Activated CD8-positive, alpha-beta T cell treated with anti-CD3 and anti-CD28 coated beads, Interleukin-2, amount 10 ng/mL, durations not matched to agents 7 days and 5 days (primary cell): ENCODE data around the gene MGMT. TPM values are rescaled to one million over a fixed set of nuclear protein-coding genes. Genes with fewer than 3 reads are reported as not detected.

ENCODE experiments used
- ATAC-seq: fragments of 150-1000 bp; cut with Tn5 transposase; one replicate; pipeline ENCODE4 v1.10.0; 2021; ENCODE audit warnings: moderate library complexity
- CTCF ChIA-PET: fragments of 350-600 bp; sonication (Branson Sonifier 250); formaldehyde crosslinking; loops from one replicate; lab custom pipeline; 2021; ENCODE audit warnings: antibody characterized with exemption; lab: Charles Lee
- POLR2A ChIA-PET: fragments of 350-600 bp; sonication (Branson Sonifier 250); formaldehyde crosslinking; loops from one replicate; lab custom pipeline; 2021; ENCODE audit warnings: antibody characterized with exemption; lab: Charles Lee
- DNase-seq: peaks from one replicate; pipeline ENCODE4 v3.0.0-alpha.2; 2020
- H3K27ac Mint-ChIP-seq: one replicate; pipeline ENCODE4 v1.8.0; 2021; ENCODE audit warnings: mild to moderate bottlenecking, mixed read lengths
- H3K27me3 Mint-ChIP-seq: one replicate; pipeline ENCODE4 v1.8.0; 2021; ENCODE audit warnings: low read depth, mixed read lengths
- H3K36me3 Mint-ChIP-seq: one replicate; pipeline ENCODE4 v1.8.0; 2021; ENCODE audit warnings: low read depth, mixed read lengths
- H3K4me1 Mint-ChIP-seq: one replicate; pipeline ENCODE4 v1.8.0; 2021; ENCODE audit warnings: low read depth, mixed read lengths
- H3K4me3 Mint-ChIP-seq: one replicate; pipeline ENCODE4 v1.8.0; 2021; ENCODE audit warnings: mild to moderate bottlenecking, mixed read lengths
- H3K9me3 Mint-ChIP-seq: one replicate; pipeline ENCODE4 v1.8.0; 2022; ENCODE audit warnings: mixed read lengths; ENCODE audit not compliant: insufficient read depth
- total RNA-seq, 2 experiments: library from RNA; stranded (reverse); gene quantifications; one replicate each; pipeline ENCODE4 v1.2.3, GENCODE V29; 2021

Gene MGMT
- total RNA-seq, 2 experiments from 2014 or later = 16.7 to 17.3 TPM

DNA sequence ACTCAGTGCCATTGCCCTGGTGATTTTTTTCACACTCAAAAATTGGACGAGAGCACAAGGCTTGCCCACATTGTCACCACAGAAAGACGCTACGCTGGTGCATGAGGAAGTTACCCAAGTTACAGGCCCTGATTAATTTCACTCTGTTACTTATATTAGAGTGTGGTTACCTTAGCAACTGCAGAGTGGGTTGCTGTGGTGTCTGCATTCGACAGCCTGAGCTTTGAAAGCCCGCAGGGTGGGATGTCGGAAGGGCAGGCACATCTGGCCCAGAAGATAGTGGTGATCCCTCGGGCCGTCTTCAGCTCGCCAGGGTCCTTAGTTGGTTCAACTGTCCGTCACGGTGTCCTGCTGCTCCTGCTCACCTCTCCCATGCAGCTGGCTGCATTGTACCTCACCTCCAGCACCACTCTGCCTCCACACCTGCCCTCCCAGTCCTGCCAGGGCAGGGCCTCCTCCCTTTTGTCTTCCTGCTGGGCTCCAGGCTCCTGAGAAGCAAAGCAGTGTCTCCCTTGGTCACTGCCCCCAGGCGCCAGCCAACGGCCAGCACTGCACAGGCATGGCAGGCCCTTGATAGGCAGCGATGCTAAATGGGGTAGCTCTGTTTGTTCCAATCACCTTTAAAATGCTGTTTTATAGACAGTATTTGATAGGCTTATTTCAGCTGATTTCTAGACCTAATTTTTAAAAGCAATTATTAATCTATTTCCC, 329.8 kb downstream of the MGMT start:
- Mint-ChIP-seq H3K27me3 (no peaks in the 10 kb centered on the region), H3K36me3 (peaks cover 2% of the 10 kb centered on the region), H3K27ac (no peak overlapping the region), H3K4me3 (no peak overlapping the region), H3K9me3 (peaks cover 29% of the 10 kb centered on the region), H3K4me1 (no peaks in the 10 kb centered on the region)
- no peak for ATAC-seq
- DNase-seq = no peak
- ChIA-PET CTCF (no interaction called here), POLR2A (no interaction called here)

DNA sequence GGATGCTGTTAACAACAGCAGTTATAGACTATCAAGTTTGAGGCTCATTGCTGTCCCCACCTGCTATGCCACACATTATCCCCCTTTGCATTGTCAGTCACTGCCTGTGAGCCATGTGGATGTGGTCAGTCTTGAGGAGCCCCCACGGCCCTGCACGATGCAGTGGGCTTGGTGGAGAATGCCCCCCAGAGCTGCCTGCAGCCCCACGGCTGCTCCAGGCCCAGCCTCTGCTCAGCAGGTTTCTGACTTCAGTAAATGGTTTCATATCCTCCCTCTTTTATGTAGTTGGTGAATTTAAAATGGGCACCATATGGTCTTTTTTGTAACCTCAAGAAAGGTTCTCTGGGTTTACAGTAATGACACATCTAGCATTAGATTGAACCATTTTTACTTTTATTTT, 332.9 kb downstream of the MGMT start:
- H3K27ac Mint-ChIP-seq = no peak overlapping the region
- peaks cover 2% of the 10 kb centered on the region for H3K36me3 Mint-ChIP-seq
- POLR2A ChIA-PET = no interaction called here
- DNase-seq = no peak
- no peak overlapping the region for H3K4me3 Mint-ChIP-seq
- no peak for ATAC-seq
- H3K9me3 Mint-ChIP-seq = peaks cover 28% of the 10 kb centered on the region
- no peaks in the 10 kb centered on the region for H3K27me3 Mint-ChIP-seq
- H3K4me1 Mint-ChIP-seq = no peaks in the 10 kb centered on the region
- CTCF ChIA-PET = no interaction called here

GRCh38 chr10:129800796-129801340, 333.8 kb downstream of the MGMT start:
- no peak for DNase-seq

GRCh38 chr10:129807211-129807610, 340.2 kb downstream of the MGMT start:
- no peak for ATAC-seq
- Mint-ChIP-seq H3K27me3 (no peaks in the 10 kb centered on the region), H3K4me3 (no peak overlapping the region), H3K9me3 (peaks cover 9% of the 10 kb centered on the region), H3K27ac (no peak overlapping the region), H3K36me3 (no peaks in the 10 kb centered on the region), H3K4me1 (no peaks in the 10 kb centered on the region)
- ChIA-PET CTCF (no interaction called here), POLR2A (no interaction called here)
- no peak for DNase-seq

More at GRCh38 chr10:129800796-129801340, 333.8 kb downstream of the MGMT start:
- Mint-ChIP-seq H3K27ac (no peak overlapping the region), H3K9me3 (peaks cover 19% of the 10 kb centered on the region), H3K4me3 (no peak overlapping the region), H3K36me3 (no peaks in the 10 kb centered on the region), H3K27me3 (no peaks in the 10 kb centered on the region), H3K4me1 (no peaks in the 10 kb centered on the region)
- no peak for ATAC-seq
- ChIA-PET POLR2A (no interaction called here), CTCF (no interaction called here)

DNA sequence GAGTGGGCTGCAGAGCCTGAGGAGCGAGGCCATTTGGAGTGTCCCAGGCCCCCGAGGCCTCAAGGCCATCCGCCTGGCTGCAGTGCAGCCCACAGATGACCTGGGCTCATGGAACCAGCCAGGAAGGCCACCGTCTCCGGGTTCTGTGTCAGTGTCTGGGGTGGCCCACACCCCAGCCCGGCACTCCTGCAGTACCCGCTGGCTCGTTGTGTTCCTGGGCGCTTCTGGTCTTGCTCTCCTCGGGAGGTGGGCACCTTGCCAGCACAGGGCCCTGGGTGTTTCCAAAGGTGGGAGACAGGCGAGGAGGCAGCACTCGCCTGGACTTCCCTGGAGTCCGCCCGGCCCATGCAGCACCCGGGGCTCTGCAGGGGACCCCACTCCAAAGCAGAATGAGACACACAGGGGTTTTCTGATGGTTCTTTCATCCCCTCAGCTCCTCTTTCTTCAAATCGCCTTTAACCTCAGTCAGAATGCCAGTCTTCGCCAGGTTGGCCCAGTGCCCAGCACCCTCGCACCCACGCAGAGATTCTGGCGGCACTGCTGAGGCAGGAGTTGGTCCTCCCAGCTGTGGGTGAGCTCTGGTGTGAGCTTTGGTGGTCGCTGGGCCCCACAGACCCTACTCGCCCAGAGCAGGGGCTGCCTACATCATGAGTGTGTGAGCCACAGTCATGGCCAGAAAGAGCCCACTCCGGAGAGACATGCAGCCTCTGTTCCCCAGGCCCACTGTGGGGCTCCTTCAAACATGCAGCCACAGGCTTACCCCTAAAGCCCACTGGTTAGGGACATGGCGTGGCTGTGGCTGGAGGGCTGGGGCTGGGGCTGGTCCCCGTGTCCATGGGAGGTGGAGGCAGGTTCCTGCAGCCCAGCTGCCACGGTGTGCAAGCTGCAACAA, 341.3 kb downstream of the MGMT start:
- Mint-ChIP-seq H3K27me3 (no peaks in the 10 kb centered on the region), H3K27ac (no peak overlapping the region), H3K4me1 (no peaks in the 10 kb centered on the region), H3K36me3 (no peaks in the 10 kb centered on the region), H3K9me3 (peaks cover 9% of the 10 kb centered on the region), H3K4me3 (no peak overlapping the region)
- CTCF ChIA-PET = no interaction called here
- ATAC-seq (no peak), DNase-seq (no peak)
- POLR2A ChIA-PET = no interaction called here

DNA sequence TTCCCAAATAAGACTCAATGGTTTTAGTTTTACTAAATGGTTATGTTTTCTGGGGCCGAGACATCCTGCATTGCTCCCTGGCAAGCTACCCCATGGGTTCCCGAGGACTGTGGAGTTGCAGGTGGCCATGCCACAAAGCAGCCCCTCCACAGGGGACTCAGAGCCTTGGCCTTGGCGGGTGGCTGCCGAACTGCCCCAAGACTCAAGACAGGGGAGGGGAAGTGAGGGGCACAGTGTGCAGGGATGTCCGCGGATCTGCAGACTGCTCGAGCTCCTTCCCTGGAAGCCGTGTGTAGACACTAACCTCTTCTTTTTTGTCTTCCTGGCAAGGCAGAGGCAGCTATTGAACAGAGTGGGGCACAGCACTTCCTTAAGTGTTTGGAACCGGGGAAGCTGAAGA, 342.4 kb downstream of the MGMT start:
- POLR2A ChIA-PET = no interaction called here
- Mint-ChIP-seq H3K4me1 (no peaks in the 10 kb centered on the region), H3K27me3 (no peaks in the 10 kb centered on the region), H3K27ac (no peak overlapping the region), H3K4me3 (no peak overlapping the region), H3K9me3 (peaks cover 2% of the 10 kb centered on the region), H3K36me3 (no peaks in the 10 kb centered on the region)
- DNase-seq (no peak), ATAC-seq (no peak)
- CTCF ChIA-PET = no interaction called here

- ChIA-PET CTCF (no interaction called here), POLR2A (no interaction called here)
- ATAC-seq (no peak), DNase-seq (no peak)
- Mint-ChIP-seq H3K4me1 (no peaks in the 10 kb centered on the region), H3K27ac (no peak overlapping the region), H3K9me3 (no peaks in the 10 kb centered on the region), H3K36me3 (no peaks in the 10 kb centered on the region), H3K4me3 (no peak overlapping the region), H3K27me3 (no peaks in the 10 kb centered on the region)
Measured at GRCh38 chr10:129809841-129810240, 342.8 kb downstream of the MGMT start.

DNA sequence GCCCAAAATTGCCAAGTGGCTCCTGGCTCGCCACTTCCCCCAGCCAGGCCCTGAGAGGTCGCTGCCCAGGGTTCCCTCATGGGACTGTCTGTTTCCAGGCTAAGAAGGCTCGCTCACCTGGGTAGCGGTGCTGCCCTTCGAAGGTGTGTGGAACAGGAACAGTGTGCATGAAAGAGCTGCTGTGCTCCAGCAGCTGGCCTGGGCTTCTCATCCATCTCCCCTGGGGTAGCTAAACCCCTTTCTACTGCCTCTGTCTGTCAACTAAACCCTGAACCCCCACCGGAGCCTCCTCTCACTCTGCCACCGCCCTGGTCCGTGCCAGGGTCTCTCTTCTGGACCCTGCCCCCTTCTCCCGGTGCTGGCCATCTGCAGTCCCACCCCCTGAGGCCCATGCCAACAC, 344.2 kb downstream of the MGMT start:
- no peaks in the 10 kb centered on the region for H3K4me1 Mint-ChIP-seq
- POLR2A ChIA-PET = no interaction called here
- no peak overlapping the region for H3K27ac Mint-ChIP-seq
- H3K9me3 Mint-ChIP-seq = no peaks in the 10 kb centered on the region
- no peak for DNase-seq
- no peaks in the 10 kb centered on the region for H3K36me3 Mint-ChIP-seq
- ATAC-seq = no peak
- H3K27me3 Mint-ChIP-seq = no peaks in the 10 kb centered on the region
- no peak overlapping the region for H3K4me3 Mint-ChIP-seq
- CTCF ChIA-PET = no interaction called here

DNA sequence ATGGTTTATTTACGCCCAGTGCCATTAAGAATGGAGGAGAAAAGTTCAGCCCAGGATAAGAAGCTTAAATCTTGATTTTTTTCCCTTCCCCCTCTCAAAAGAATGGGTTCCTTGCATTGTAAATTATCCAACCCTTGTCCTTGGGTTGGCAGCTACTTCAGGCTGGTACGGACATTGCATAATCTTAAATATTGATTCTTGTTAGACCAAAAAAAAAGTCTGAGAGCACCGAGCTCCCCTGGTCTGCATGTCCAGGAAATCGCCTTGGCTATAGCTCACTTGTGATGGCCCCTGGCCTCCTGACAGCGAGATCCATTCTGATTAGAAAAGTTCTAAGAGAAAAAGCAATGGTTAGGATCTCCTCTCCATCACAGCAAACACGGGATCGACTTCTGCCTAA, 345.4 kb downstream of the MGMT start:
- no peaks in the 10 kb centered on the region for H3K9me3 Mint-ChIP-seq
- DNase-seq (no peak), ATAC-seq (no peak)
- no peaks in the 10 kb centered on the region for H3K27me3 Mint-ChIP-seq
- no peak overlapping the region for H3K27ac Mint-ChIP-seq
- no peaks in the 10 kb centered on the region for H3K4me1 Mint-ChIP-seq
- no peaks in the 10 kb centered on the region for H3K36me3 Mint-ChIP-seq
- no peak overlapping the region for H3K4me3 Mint-ChIP-seq
- ChIA-PET POLR2A (no interaction called here), CTCF (no interaction called here)

- Mint-ChIP-seq H3K27ac (no peak overlapping the region), H3K4me3 (no peak overlapping the region), H3K9me3 (no peaks in the 10 kb centered on the region), H3K4me1 (no peaks in the 10 kb centered on the region), H3K27me3 (no peaks in the 10 kb centered on the region), H3K36me3 (no peaks in the 10 kb centered on the region)
- ChIA-PET POLR2A (no interaction called here), CTCF (no interaction called here)
- ATAC-seq (no peak), DNase-seq (no peak)
Measured at GRCh38 chr10:129814681-129815646, 347.9 kb downstream of the MGMT start.

DNA sequence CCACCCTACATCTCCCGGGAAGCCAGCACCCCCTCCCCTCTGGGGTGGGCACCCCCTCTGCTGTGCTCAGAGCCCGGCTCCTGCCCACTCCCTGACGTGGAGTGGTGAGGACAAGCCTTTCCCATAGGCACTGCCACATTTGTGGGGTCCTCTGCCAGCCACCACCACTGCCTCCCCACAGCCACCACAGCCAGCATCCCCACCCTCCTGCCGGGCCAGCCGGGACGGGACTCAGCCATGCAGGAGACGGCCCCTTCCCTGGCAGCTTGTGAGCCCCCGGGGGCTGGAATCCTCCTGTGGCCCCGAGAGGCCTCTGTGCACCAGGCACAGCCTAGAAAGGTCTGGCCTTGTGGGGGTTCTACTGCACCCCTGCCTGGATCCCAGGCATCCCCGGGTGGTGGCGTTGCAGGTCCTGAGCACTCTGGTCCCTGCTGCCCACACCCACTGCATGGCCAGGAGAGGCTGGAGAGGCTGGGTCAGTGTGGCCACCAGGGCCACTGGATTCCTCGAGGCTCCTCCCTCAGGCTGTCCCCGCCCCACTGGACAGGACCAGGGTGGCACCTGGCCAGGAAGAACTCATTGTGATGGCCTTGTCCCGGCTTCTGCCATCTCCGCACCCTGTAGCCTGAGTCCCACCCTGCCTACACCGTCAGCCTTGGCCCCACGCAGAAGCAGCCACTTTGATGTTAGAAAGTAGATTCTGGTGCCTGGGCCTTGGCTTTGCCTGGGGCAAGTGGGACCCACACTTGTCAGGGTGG, 349.0 kb downstream of the MGMT start:
- H3K4me3 Mint-ChIP-seq = no peak overlapping the region
- ATAC-seq (no peak), DNase-seq (no peak)
- ChIA-PET CTCF (no interaction called here), POLR2A (no interaction called here)
- no peaks in the 10 kb centered on the region for H3K4me1 Mint-ChIP-seq
- no peak overlapping the region for H3K27ac Mint-ChIP-seq
- no peaks in the 10 kb centered on the region for H3K9me3 Mint-ChIP-seq
- no peaks in the 10 kb centered on the region for H3K36me3 Mint-ChIP-seq
- H3K27me3 Mint-ChIP-seq = no peaks in the 10 kb centered on the region
